Epithelial cell of esophagus (primary cell): Measurements from ENCODE around the gene ARNT2.

Source experiments
- DNase-seq: peaks from one replicate; pipeline ENCODE4 v3.0.0; 2010; ENCODE audit warnings: low read depth
- H3K4me3 ChIP-seq: 2 replicates; pipeline ENCODE4 v1.5.1; 2011; ENCODE audit warnings: mild to moderate bottlenecking, low read length, control low read depth
- TF ChIP-seq, protein P1 (sequence below): IDR thresholded peaks from 2 replicates; pipeline ENCODE4 v1.5.1; 2011; ENCODE audit warnings: low read depth, mild to moderate bottlenecking, low read length, control low read depth, inconsistent platforms; ENCODE audit not compliant: insufficient read depth; ENCODE audit errors: missing control alignments

ARNT2 gene

DNA sequence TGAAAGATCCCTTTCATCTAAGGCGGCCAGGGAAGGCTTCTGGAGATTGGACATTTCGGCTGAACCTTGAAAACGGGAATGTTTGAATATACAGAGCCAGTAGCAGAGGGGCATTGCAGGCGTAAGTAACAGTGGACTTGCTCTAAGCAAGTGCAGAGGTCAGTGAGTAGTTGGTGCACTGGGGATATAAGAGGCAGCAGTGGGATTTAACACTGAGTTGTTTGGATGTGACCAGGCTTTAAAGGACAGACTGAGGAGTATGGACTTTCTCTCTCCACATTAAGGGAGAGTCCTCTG is 1.3 kb downstream of the ARNT2 start:
- TF ChIP-seq, protein P1, sequence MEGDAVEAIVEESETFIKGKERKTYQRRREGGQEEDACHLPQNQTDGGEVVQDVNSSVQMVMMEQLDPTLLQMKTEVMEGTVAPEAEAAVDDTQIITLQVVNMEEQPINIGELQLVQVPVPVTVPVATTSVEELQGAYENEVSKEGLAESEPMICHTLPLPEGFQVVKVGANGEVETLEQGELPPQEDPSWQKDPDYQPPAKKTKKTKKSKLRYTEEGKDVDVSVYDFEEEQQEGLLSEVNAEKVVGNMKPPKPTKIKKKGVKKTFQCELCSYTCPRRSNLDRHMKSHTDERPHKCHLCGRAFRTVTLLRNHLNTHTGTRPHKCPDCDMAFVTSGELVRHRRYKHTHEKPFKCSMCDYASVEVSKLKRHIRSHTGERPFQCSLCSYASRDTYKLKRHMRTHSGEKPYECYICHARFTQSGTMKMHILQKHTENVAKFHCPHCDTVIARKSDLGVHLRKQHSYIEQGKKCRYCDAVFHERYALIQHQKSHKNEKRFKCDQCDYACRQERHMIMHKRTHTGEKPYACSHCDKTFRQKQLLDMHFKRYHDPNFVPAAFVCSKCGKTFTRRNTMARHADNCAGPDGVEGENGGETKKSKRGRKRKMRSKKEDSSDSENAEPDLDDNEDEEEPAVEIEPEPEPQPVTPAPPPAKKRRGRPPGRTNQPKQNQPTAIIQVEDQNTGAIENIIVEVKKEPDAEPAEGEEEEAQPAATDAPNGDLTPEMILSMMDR, result no peak
- no peak for DNase-seq
- no peak overlapping the region for H3K4me3 ChIP-seq

- no peak overlapping the region for H3K4me3 ChIP-seq
- DNase-seq, result no peak
- TF ChIP-seq, protein P1, result no peak
Observed at GRCh38 chr15:80405970-80406369, 1.8 kb downstream of the ARNT2 start.

- TF ChIP-seq, protein P1, result no peak
- DNase-seq, result no peak
- H3K4me3 ChIP-seq, result no peak overlapping the region
Observed at GRCh38 chr15:80411788-80412288, 7.7 kb downstream of the ARNT2 start.

- no peak overlapping the region for H3K4me3 ChIP-seq
- TF ChIP-seq, protein P1, result no peak
- no peak for DNase-seq
Observed at GRCh38 chr15:80414546-80415357, 10.6 kb downstream of the ARNT2 start.

DNA sequence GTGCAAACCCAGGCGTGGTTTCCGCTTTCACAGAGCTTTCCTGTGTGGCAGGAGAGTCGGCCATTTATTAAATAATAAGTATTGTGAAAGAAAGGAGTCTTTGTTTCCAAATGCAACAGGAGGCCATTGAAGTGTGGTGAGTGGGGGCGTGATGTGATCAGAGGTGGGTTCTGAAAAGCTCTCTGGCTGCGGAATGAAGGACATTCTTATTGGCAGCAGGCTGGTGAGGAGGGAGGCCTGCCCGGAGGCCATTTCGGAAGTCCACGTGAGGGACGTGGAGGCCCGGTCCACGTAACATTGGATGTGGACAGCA is 11.1 kb downstream of the ARNT2 start:
- no peak overlapping the region for H3K4me3 ChIP-seq

DNA sequence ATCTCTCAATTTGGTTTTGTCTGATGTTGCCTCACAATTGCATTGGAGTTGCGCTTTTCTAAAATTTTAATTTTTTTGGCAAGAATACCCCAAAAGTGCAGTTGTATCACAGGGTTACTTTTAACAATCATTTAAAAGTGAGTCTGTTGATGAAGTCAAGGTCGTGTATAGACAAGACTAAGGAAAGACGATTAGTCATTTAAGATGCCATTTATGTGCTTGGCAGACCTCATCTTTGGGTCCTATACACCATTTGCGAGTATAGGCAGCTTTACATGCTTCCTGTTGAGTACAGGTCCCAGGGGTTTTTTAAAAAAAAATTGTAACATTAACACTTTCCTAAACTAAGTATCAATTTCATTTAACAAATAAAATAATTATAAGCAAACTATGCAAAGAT is 12.5 kb downstream of the ARNT2 start:
- peak; percentile 55 for DNase-seq
- TF ChIP-seq, protein P1, result no peak
- H3K4me3 ChIP-seq, result no peak overlapping the region

More for the DNA sequence above, 11.1 kb downstream of the ARNT2 start:
- no peak for DNase-seq
- TF ChIP-seq, protein P1, result no peak
